ENCODE results near the gene CHCHD10.

Gene CHCHD10

DNA sequence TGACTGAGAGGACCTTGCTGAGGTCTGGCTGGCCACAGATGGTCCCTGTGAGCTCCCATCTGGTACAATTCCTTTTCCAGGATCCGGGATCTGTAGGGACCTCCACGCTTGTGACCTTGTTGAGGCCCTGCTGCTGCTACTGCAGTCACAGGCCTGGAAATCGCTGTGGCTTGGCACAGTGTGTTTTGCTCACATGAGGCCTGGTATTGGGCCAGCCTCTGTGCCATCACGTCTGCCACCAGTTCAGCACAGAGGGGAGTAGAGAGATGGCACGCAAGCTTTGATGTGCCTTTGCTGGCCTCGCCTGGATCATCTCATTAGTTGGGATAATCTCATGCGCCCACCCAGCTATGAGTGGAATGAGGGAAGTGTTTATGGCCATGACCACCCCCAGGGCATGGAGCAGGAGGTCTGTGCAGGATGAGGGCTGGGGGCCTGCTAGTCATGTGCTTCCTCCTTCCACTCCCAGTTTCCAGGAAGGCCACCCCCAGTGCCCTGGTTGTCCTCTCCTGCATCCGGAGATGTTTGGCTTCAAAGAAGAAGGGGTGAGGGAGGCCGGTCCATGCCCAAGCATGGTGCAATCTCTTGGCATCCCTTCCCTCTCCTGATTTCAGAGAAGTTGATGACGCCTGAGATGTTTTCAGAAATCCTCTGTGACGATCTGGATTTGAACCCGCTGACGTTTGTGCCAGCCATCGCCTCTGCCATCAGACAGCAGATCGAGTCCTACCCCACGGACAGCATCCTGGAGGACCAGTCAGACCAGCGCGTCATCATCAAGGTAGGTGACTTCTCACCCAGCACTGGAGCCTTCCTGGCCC, 48.6 kb upstream of the CHCHD10 start (continued):
- TF ChIP-seq, protein P1, sequence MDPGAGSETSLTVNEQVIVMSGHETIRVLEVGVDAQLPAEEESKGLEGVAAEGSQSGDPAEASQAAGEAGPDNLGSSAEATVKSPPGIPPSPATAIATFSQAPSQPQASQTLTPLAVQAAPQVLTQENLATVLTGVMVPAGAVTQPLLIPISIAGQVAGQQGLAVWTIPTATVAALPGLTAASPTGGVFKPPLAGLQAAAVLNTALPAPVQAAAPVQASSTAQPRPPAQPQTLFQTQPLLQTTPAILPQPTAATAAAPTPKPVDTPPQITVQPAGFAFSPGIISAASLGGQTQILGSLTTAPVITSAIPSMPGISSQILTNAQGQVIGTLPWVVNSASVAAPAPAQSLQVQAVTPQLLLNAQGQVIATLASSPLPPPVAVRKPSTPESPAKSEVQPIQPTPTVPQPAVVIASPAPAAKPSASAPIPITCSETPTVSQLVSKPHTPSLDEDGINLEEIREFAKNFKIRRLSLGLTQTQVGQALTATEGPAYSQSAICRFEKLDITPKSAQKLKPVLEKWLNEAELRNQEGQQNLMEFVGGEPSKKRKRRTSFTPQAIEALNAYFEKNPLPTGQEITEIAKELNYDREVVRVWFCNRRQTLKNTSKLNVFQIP (CRISPR knock-in tag; IDR thresholded peaks at IDR 0.05; ENCODE audit: borderline replicate concordance, low read depth) = no peak
- TF ChIP-seq, protein P2, sequence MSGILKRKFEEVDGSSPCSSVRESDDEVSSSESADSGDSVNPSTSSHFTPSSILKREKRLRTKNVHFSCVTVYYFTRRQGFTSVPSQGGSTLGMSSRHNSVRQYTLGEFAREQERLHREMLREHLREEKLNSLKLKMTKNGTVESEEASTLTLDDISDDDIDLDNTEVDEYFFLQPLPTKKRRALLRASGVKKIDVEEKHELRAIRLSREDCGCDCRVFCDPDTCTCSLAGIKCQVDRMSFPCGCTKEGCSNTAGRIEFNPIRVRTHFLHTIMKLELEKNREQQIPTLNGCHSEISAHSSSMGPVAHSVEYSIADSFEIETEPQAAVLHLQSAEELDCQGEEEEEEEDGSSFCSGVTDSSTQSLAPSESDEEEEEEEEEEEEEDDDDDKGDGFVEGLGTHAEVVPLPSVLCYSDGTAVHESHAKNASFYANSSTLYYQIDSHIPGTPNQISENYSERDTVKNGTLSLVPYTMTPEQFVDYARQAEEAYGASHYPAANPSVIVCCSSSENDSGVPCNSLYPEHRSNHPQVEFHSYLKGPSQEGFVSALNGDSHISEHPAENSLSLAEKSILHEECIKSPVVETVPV (CRISPR knock-in tag; IDR thresholded peaks at IDR 0.05) = no peak
- TF ChIP-seq OSR1 (CRISPR knock-in tag; IDR thresholded peaks at IDR 0.05) = no peak
- no peak for TF ChIP-seq ESRRG (CRISPR knock-in tag; IDR thresholded peaks at IDR 0.05)
- no peak for TF ChIP-seq ZNF8 (CRISPR knock-in tag; IDR thresholded peaks at IDR 0.05)
- TF ChIP-seq ISL1 (CRISPR knock-in tag; IDR thresholded peaks at IDR 0.05) = no peak

DNA sequence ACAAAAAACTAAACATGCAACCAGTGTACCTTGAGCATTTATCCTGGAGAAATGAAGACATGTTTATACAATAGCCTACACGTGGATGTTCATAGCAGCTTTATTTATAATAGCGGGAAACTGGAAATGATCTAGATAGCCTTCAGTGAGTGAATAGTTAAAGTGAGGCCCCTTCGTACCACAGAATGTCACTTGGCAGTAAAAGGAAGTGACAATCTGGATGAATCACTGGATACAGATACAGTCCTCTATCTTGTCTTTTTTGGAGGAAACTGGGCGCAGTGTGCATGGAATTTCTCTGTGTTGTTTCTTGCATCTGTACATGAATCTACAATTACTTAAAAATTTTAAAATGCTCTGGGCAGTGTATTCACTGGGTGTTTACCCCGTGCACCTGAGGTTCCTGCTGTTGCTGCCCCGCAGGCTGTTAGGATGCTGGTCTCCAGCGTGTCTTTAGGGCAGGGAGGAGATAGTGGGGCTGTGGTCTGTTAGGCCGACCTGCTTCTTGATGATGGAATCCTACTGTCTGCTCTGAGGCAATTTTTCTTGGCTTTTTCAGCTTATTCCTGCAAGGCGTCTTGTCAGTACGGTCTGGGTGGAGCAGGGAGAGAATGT, 47.9 kb upstream of the CHCHD10 start:
- no peak; the same call in 1 of the 3 replicates for ATAC-seq
- TF ChIP-seq PPARA (CRISPR knock-in tag; IDR thresholded peaks at IDR 0.05; ENCODE audit: borderline replicate concordance) (no peak), ESRRG (CRISPR knock-in tag; IDR thresholded peaks at IDR 0.05) (no peak), ZNF565 (CRISPR knock-in tag; conservative IDR thresholded peaks at IDR 0.05; ENCODE audit: low read depth) (no peak)
- TF ChIP-seq, protein P3, sequence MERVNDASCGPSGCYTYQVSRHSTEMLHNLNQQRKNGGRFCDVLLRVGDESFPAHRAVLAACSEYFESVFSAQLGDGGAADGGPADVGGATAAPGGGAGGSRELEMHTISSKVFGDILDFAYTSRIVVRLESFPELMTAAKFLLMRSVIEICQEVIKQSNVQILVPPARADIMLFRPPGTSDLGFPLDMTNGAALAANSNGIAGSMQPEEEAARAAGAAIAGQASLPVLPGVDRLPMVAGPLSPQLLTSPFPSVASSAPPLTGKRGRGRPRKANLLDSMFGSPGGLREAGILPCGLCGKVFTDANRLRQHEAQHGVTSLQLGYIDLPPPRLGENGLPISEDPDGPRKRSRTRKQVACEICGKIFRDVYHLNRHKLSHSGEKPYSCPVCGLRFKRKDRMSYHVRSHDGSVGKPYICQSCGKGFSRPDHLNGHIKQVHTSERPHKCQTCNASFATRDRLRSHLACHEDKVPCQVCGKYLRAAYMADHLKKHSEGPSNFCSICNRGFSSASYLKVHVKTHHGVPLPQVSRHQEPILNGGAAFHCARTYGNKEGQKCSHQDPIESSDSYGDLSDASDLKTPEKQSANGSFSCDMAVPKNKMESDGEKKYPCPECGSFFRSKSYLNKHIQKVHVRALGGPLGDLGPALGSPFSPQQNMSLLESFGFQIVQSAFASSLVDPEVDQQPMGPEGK (CRISPR knock-in tag; IDR thresholded peaks at IDR 0.05; ENCODE audit: borderline replicate concordance) = no peak
- TF ChIP-seq, protein P4, sequence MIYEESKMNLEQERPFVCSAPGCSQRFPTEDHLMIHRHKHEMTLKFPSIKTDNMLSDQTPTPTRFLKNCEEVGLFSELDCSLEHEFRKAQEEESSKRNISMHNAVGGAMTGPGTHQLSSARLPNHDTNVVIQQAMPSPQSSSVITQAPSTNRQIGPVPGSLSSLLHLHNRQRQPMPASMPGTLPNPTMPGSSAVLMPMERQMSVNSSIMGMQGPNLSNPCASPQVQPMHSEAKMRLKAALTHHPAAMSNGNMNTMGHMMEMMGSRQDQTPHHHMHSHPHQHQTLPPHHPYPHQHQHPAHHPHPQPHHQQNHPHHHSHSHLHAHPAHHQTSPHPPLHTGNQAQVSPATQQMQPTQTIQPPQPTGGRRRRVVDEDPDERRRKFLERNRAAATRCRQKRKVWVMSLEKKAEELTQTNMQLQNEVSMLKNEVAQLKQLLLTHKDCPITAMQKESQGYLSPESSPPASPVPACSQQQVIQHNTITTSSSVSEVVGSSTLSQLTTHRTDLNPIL (CRISPR knock-in tag; IDR thresholded peaks at IDR 0.05; ENCODE audit: low read depth) = no peak

DNA sequence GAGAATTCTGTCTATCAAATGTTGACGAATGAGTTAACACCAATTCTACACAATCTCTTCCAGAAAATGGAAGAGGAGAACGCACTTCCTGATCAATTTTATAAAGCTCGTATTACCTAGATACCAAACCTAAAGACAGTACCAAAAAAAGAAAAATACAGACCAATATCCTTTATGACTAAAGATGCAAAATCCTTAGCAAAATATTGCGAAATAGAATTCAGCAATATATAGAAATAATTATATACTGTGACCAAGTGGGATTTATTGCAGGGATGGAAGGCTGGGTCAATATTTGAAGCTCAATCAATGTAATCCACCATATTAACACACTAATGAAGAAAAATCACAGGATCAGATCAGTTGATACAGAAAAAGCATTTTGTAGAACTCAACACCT, 44.6 kb upstream of the CHCHD10 start:
- TF ChIP-seq ZNF565 (CRISPR knock-in tag; conservative IDR thresholded peaks at IDR 0.05; ENCODE audit: low read depth) = no peak
- no peak for TF ChIP-seq BACH2 (CRISPR knock-in tag; IDR thresholded peaks at IDR 0.05; ENCODE audit: borderline replicate concordance)
- TF ChIP-seq ZFP3 (CRISPR knock-in tag; IDR thresholded peaks at IDR 0.05) = no peak
- TF ChIP-seq TCF4 (CRISPR knock-in tag; IDR thresholded peaks at IDR 0.05; ENCODE audit: borderline replicate concordance) = no peak
- TF ChIP-seq TOX (CRISPR knock-in tag; IDR thresholded peaks at IDR 0.05; ENCODE audit: borderline replicate concordance) = no peak
- TF ChIP-seq, protein P3 (CRISPR knock-in tag; IDR thresholded peaks at IDR 0.05; ENCODE audit: borderline replicate concordance) = no peak
- no peak for TF ChIP-seq ZC3H10 (CRISPR knock-in tag; IDR thresholded peaks at IDR 0.05)
- no peak for TF ChIP-seq ZFP30 (CRISPR knock-in tag; IDR thresholded peaks at IDR 0.05)
- no peak for TF ChIP-seq ZNF70 (CRISPR knock-in tag; IDR thresholded peaks at IDR 0.05)
- TF ChIP-seq, protein P2 (CRISPR knock-in tag; IDR thresholded peaks at IDR 0.05) = no peak
- no peak for TF ChIP-seq ESRRG (CRISPR knock-in tag; IDR thresholded peaks at IDR 0.05)
- no peak for TF ChIP-seq RARB (CRISPR knock-in tag; IDR thresholded peaks at IDR 0.05)
- no peak for TF ChIP-seq ISL1 (CRISPR knock-in tag; IDR thresholded peaks at IDR 0.05)
- TF ChIP-seq, protein P5, sequence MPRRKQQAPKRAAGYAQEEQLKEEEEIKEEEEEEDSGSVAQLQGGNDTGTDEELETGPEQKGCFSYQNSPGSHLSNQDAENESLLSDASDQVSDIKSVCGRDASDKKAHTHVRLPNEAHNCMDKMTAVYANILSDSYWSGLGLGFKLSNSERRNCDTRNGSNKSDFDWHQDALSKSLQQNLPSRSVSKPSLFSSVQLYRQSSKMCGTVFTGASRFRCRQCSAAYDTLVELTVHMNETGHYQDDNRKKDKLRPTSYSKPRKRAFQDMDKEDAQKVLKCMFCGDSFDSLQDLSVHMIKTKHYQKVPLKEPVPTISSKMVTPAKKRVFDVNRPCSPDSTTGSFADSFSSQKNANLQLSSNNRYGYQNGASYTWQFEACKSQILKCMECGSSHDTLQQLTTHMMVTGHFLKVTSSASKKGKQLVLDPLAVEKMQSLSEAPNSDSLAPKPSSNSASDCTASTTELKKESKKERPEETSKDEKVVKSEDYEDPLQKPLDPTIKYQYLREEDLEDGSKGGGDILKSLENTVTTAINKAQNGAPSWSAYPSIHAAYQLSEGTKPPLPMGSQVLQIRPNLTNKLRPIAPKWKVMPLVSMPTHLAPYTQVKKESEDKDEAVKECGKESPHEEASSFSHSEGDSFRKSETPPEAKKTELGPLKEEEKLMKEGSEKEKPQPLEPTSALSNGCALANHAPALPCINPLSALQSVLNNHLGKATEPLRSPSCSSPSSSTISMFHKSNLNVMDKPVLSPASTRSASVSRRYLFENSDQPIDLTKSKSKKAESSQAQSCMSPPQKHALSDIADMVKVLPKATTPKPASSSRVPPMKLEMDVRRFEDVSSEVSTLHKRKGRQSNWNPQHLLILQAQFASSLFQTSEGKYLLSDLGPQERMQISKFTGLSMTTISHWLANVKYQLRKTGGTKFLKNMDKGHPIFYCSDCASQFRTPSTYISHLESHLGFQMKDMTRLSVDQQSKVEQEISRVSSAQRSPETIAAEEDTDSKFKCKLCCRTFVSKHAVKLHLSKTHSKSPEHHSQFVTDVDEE (CRISPR knock-in tag; IDR thresholded peaks at IDR 0.05) = no peak
- no peak for TF ChIP-seq PPARA (CRISPR knock-in tag; IDR thresholded peaks at IDR 0.05; ENCODE audit: borderline replicate concordance)
- TF ChIP-seq ZNF8 (CRISPR knock-in tag; IDR thresholded peaks at IDR 0.05) = no peak
- ATAC-seq = no peak

Data from SK-N-SH treated with all-trans-retinoic acid at 6 μM for 48 hours (cell line).